ENCODE measurements around the gene PFKFB2.
A peak's percentile ranks its signal among the peaks of the same experiment; 100 is the strongest.

- TF ChIP-seq CTCF (IDR thresholded peaks at IDR 0.05) (no peak), EZH2 (IDR thresholded peaks at IDR 0.05) (no peak), EZH2phosphoT487 (IDR thresholded peaks at IDR 0.05) (peak; percentile 12)
Observed at GRCh38 chr1:207050480-207051190, 2.4 kb upstream of the PFKFB2 start.

Measured in neural progenitor cell (in vitro differentiated cells).